ENCODE measurements around the gene NISCH. TPM values are rescaled to one million over a fixed set of nuclear protein-coding genes. Genes with fewer than 3 reads are reported as not detected.

NISCH gene
- 24.0 and 65.3 TPM in 2 replicates for total RNA-seq

GRCh38 chr3:52455283-52456168 is at the start of gene NISCH:
Gene NISCH (plus strand): TSS chr3:52455604. CDS start chr3:52455642, 38 bp downstream.

DNA sequence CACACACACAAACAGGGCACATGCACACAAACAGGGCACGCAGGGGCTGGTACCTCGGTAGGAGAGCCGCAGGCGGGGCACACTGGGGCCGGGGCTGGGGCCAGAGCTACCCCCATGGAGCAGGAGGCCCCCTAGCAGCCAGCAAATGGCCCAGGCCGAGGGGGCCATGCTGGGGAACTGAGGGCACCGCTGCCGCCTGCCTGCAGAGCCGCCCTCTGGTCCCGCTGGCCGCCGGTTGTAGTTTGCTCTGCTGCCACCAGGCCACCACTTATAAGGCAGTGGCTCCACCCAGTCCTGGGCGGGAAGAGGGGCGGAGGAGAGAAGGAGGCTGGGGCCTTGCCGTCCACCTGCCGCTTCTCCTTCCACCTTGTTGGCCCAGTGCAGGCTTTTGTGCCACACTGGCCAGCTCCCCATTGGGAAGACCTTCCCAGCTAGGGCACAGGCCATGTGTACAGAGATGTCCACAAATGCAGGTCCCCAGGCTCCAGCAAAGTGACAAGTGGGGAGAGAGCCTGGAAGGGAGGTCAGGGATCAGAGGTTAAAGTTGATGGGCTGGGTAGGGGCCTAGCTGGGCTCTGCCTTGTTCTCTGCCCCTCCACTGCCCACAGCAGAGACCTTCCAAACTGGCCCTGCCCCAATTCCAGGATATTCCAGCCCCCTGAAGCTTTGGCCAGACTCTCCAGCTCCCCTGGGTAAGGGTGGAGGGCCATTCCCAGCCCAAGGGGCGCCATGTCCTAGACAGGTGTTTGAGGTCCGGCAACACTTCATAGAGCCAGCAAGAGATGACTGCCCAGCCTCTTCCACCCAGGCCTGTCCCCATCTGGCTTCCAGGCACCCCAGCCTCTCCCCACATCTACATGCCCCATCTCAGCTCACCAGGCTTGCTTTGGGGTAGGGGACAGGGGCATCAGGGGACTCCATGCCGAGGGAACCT is 10.3 kb upstream of the NISCH start, which contains the start of gene SEMA3G:
TSS of gene SEMA3G (minus strand) at position 244 of the 934 bp plus-strand sequence. CDS start at position 168, 76 bp downstream.

DNA sequence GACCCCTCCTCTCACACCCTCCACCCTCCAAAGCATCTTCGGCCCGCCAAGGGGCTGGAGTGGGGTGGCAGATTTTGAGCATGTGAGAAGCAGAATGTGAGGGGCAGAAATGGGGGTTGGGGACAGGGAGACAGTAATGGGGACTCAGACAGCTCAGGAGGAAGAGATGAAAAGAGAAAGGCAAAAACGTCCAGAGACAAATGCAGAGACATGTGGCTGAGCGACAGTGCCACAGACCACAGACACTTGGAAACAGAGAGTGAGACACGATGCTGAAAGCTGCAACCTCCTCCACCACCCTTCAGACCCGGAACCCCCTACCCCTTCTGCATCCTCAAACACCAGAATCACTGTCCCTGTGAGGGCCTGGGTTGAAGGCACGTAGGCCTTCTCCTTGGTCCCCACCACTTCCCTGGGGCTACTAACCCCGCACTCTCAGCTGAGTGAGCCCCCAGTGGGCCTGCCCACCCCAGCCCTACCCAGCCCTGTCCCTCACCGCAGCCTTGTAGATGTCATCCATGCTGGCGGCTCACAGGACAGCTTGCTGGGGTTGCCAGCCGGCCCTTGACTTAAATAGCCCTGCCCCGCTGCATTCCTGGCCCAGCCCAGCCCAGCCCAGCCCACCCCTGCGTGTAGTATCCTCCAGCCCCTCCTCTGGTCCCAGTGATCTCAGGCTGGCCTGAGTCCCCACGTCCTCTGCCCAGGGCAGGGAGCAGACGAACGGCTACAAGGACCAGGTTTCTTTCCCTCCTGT is 1.7 kb upstream of the NISCH start, which contains the start of gene TNNC1:
TSS of gene TNNC1 (minus strand) at position 546 of the 754 bp plus-strand sequence. CDS start at position 520, 26 bp downstream.

GRCh38 chr3:52494886-52495495 is 39.6 kb downstream of the NISCH start, which contains the start of gene STAB1:
Gene STAB1 (plus strand): TSS chr3:52495338. CDS start chr3:52495414, 76 bp downstream.

GRCh38 chr3:52533623-52534280 is 78.3 kb downstream of the NISCH start, which contains the start of gene NT5DC2:
Gene NT5DC2 (minus strand): TSS chr3:52533857. CDS start chr3:52533737, 120 bp downstream.

DNA sequence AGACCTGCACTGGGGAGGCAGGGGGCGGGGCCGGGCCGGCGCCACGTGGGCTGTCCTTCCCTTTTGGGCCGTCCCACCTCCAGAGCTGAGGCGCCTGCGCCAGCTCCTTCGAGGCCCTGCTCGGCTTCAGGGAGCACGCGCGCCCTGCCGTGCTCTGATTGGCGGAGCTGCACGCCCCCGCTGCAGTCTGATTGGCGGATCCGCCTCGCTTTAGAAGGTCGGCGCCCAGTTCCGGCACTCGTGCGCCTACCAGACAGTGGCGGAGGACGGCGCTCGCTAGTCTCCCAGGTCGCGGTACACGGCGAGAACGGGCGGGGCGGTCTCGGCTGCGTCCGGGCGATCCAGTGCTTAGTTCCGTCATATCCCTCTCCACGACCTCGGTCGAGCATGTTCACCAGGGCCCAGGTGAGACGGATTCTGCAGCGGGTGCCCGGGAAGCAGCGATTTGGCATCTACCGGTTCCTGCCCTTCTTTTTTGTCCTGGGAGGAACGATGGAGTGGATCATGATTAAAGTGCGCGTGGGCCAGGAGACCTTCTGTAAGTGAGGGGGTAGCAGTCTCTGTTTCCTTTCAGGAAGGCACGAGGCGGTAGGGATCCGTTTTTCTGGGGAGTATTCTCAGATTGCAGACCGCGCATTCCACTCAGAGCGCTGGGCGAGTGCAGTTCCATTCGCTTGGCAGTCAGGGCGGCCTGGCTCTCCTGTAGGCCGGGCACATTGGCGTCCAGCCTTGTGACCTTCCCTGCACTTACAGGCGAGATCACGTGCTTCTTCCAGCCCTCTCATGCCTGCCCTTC is 81.2 kb downstream of the NISCH start, which contains the start of gene UQCC5:
TSS of gene UQCC5 (plus strand) at position 237 of the 796 bp plus-strand sequence. CDS start at position 388, 151 bp downstream.

Other genes with a start within 250 kb of the NISCH start
- not detected in 2 replicates for gene TLR9, start 230.0 kb upstream of the NISCH start, total RNA-seq
- gene TWF2, start 216.4 kb upstream of the NISCH start, total RNA-seq, result 107 and 182 TPM in 2 replicates
- 20.0 and 22.4 TPM in 2 replicates for gene PPM1M, start 209.8 kb upstream of the NISCH start, total RNA-seq
- gene WDR82, start 177.0 kb upstream of the NISCH start, total RNA-seq, result 55.1 and 73.8 TPM in 2 replicates
- gene GLYCTK, start 167.8 kb upstream of the NISCH start, total RNA-seq, result 8.4 and 10.2 TPM in 2 replicates
- gene DNAH1, start 139.3 kb upstream of the NISCH start, total RNA-seq, result 0.39 and 0.96 TPM in 2 replicates
- gene BAP1, start 45.6 kb upstream of the NISCH start, total RNA-seq, result 55.2 and 63.6 TPM in 2 replicates
- gene PHF7, start 44.9 kb upstream of the NISCH start, total RNA-seq, result 3.1 and 5.2 TPM in 2 replicates
- gene SEMA3G, start 10.5 kb upstream of the NISCH start, total RNA-seq, result 0.13 and 0.40 TPM in 2 replicates
- gene TNNC1, start 1.6 kb upstream of the NISCH start, total RNA-seq, result 0.26 and 4.8 TPM in 2 replicates
- gene STAB1, start 39.7 kb downstream of the NISCH start, total RNA-seq, result 0.39 and 0.80 TPM in 2 replicates
- gene NT5DC2, start 78.3 kb downstream of the NISCH start, total RNA-seq, result 118 and 290 TPM in 2 replicates
- gene UQCC5, start 81.0 kb downstream of the NISCH start, total RNA-seq, result 0.91 TPM in 1 of 2 replicates, not detected in the other
- gene PBRM1, start 230.3 kb downstream of the NISCH start, total RNA-seq, result 30.9 and 40.2 TPM in 2 replicates
- gene GNL3, start 230.4 kb downstream of the NISCH start, total RNA-seq, result 72.3 and 80.9 TPM in 2 replicates

Data from epithelial cell of alveolus of lung (primary cell).